KMS-11 (cell line): ENCODE measurements around the gene TRABD2B.

Experiments
- H2AFZ ChIP-seq: fragments of 200-600 bp; sonication (generic); 2 replicates; pipeline ENCODE4 v1.6.1; 2016; ENCODE audit warnings: antibody characterized with exemption, mixed run types, low read depth
- H3K27ac ChIP-seq: fragments of 200-600 bp; sonication (generic); 2 replicates; pipeline ENCODE4 v1.6.1; 2016; ENCODE audit warnings: mild to moderate bottlenecking, mixed run types
- H3K27me3 ChIP-seq: fragments of 200-600 bp; sonication (generic); 2 replicates; pipeline ENCODE4 v1.6.1; 2017; ENCODE audit warnings: mild to moderate bottlenecking, low read depth, mixed run types, moderate library complexity; ENCODE audit not compliant: insufficient read depth
- H3K36me3 ChIP-seq: fragments of 200-600 bp; sonication (generic); 2 replicates; pipeline ENCODE4 v1.6.1; 2017; ENCODE audit warnings: mild to moderate bottlenecking, mixed run types; ENCODE audit not compliant: insufficient read depth
- H3K4me1 ChIP-seq: fragments of 200-600 bp; sonication (generic); 2 replicates; pipeline ENCODE4 v1.6.1; 2016; ENCODE audit warnings: mild to moderate bottlenecking, low read depth, mixed run types; ENCODE audit not compliant: poor library complexity, severe bottlenecking
- H3K4me2 ChIP-seq: fragments of 200-600 bp; sonication (generic); 2 replicates; pipeline ENCODE4 v1.7.0; 2016; ENCODE audit warnings: mild to moderate bottlenecking, mixed run types
- H3K4me3 ChIP-seq: fragments of 200-600 bp; sonication (generic); IDR thresholded peaks from 2 replicates; pipeline ENCODE4 v1.6.1; 2017; ENCODE audit warnings: low read depth, low read length, mixed read lengths; ENCODE audit not compliant: insufficient read depth
- H3K79me2 ChIP-seq: fragments of 200-600 bp; sonication (generic); 2 replicates; pipeline ENCODE4 v1.6.1; 2016; ENCODE audit warnings: low read depth, mixed run types; ENCODE audit not compliant: insufficient read depth
- H3K9ac ChIP-seq: fragments of 200-600 bp; sonication (generic); 2 replicates; pipeline ENCODE4 v1.6.1; 2016; ENCODE audit warnings: mild to moderate bottlenecking, mixed run types
- H4K20me1 ChIP-seq: fragments of 200-600 bp; sonication (generic); 2 replicates; pipeline ENCODE4 v1.6.1; 2016; ENCODE audit warnings: mild to moderate bottlenecking, mixed run types; ENCODE audit not compliant: insufficient read depth
- CTCF ChIP-seq: fragments of 200-600 bp; sonication (generic); conservative IDR thresholded peaks from 2 replicates; pipeline ENCODE4 v1.6.1; 2017; ENCODE audit warnings: low read depth, mild to moderate bottlenecking, antibody characterized with exemption, low read length, moderate library complexity, mixed read lengths

The TRABD2B gene

DNA sequence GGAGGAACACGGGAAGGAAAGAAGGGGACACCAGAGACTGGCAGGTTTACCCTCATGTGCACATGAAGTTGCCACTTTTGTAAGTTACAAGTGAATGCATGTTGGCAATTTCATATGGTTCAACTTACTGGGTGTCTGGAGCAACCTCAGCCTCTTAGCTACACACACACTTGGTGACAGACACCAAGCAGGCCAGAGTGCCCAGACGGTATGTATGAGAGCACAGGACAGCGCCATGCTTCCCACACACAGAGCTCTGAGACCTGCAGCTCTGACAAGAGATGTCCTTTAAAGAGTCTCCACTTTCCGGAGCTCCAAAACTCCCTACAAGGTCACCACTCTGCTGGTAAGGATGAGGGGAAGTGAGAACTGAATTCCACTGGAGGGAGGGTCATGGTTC is 1.9 kb upstream of the TRABD2B start:
- Histone ChIP-seq H4K20me1 (no peaks in the 10 kb centered on the region), H3K27ac (no peak overlapping the region), H3K79me2 (no peaks in the 10 kb centered on the region), H3K4me1 (no peaks in the 10 kb centered on the region), H3K36me3 (no peaks in the 10 kb centered on the region), H3K9ac (no peak overlapping the region), H3K27me3 (0 out of 2 replicates have a peak, but pooled peaks cover 5% of the 10 kb centered on the region), H2AFZ (no peak overlapping the region), H3K4me3 (no peak overlapping the region), H3K4me2 (no peak overlapping the region)
- no peak for TF ChIP-seq CTCF

DNA sequence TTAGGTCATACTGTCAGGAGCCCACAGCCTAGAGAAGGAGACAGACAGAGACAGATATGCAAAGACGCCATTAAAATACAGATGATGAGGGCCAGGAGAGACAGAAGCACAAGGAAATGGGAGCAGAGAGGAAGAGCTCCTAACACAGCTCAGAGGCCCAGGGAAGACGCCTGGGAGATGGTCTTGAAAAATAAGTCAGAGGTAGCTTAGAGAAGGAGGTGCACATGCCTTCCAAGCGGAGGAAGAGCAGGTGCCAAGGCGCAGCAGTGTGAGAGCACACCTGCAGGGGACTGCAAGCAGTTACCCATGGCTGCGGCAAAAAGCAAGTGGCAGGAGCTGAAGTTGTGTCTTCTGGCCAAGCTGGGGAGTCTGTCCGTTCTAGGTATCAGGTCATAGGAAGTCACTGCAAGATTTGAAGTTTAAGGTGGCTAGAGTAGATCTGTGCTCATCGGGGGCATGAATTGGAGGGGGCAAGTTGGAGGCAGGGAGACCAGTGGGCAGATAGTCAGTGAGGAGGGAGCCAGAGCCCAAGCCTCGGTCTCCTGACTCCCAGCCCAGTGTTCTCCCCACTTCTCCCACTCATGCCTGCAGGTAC is 1.3 kb upstream of the TRABD2B start:
- Histone ChIP-seq H3K9ac (no peak overlapping the region), H4K20me1 (no peaks in the 10 kb centered on the region), H3K27ac (no peak overlapping the region), H3K4me3 (no peak overlapping the region), H3K27me3 (0 out of 2 replicates have a peak, but pooled peaks cover 5% of the 10 kb centered on the region), H3K79me2 (no peaks in the 10 kb centered on the region), H3K4me2 (no peak overlapping the region), H2AFZ (no peak overlapping the region), H3K4me1 (no peaks in the 10 kb centered on the region), H3K36me3 (no peaks in the 10 kb centered on the region)
- no peak for TF ChIP-seq CTCF

GRCh38 chr1:47996406-47997226 is 569 bp downstream of the TRABD2B start:
- H3K79me2 ChIP-seq, result no peaks in the 10 kb centered on the region
- peak overlapping the region; percentile 17; the same call in 1 of the 2 replicates for H3K4me2 ChIP-seq
- H3K27me3 ChIP-seq, result 0 out of 2 replicates have a peak, but pooled peaks cover 5% of the 10 kb centered on the region
- no peaks in the 10 kb centered on the region for H4K20me1 ChIP-seq
- no peak overlapping the region for H3K27ac ChIP-seq
- no peak for TF ChIP-seq CTCF
- H3K36me3 ChIP-seq, result no peaks in the 10 kb centered on the region
- H3K4me1 ChIP-seq, result no peaks in the 10 kb centered on the region
- peak overlapping the region; percentile 61 for H2AFZ ChIP-seq
- no peak overlapping the region; the same call in 1 of the 2 replicates for H3K9ac ChIP-seq
- no peak overlapping the region for H3K4me3 ChIP-seq

DNA sequence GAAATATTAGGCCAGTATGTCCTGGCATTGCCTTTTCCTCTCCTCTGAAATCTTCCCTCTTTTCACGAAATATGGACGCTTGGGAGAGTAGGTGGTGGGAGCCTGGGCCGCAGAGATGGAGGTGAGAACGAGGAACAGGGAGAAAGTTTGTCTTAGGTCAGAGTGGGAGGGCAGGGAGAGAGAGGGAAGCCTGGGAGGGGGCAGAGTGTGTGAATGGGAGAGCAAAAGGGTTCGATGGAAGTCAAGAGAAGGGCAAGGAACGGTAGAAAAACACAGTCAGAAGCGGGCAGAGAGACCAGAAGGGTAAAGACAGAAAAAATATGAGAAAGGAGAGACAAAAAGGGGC is 1.2 kb downstream of the TRABD2B start:
- H3K79me2 ChIP-seq, result no peaks in the 10 kb centered on the region
- TF ChIP-seq CTCF, result no peak
- no peak overlapping the region for H3K4me2 ChIP-seq
- no peaks in the 10 kb centered on the region for H3K36me3 ChIP-seq
- no peaks in the 10 kb centered on the region for H4K20me1 ChIP-seq
- no peak overlapping the region for H3K27ac ChIP-seq
- H3K4me3 ChIP-seq, result no peak overlapping the region
- no peak overlapping the region for H3K9ac ChIP-seq
- no peaks in the 10 kb centered on the region for H3K4me1 ChIP-seq
- H2AFZ ChIP-seq, result no peak overlapping the region
- H3K27me3 ChIP-seq, result 0 out of 2 replicates have a peak, but pooled peaks cover 5% of the 10 kb centered on the region
